ENCODE data around the gene LRRC27.

DNA sequence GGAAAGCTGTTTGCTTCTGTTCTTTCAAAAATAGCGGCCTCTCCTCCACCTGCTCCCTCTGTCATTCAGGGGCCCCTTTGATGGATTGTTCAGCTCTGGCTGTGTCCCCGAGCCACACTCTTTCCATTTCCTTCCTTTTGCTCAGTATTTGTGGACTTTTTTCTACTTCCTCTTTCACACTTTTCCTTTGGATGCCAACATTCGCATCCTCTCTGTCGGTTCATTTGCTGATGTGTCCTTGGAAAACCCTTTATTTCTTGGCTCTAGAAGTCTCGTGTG, 53.3 kb downstream of the LRRC27 start:
- TF ChIP-seq, protein P1, sequence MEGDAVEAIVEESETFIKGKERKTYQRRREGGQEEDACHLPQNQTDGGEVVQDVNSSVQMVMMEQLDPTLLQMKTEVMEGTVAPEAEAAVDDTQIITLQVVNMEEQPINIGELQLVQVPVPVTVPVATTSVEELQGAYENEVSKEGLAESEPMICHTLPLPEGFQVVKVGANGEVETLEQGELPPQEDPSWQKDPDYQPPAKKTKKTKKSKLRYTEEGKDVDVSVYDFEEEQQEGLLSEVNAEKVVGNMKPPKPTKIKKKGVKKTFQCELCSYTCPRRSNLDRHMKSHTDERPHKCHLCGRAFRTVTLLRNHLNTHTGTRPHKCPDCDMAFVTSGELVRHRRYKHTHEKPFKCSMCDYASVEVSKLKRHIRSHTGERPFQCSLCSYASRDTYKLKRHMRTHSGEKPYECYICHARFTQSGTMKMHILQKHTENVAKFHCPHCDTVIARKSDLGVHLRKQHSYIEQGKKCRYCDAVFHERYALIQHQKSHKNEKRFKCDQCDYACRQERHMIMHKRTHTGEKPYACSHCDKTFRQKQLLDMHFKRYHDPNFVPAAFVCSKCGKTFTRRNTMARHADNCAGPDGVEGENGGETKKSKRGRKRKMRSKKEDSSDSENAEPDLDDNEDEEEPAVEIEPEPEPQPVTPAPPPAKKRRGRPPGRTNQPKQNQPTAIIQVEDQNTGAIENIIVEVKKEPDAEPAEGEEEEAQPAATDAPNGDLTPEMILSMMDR (IDR thresholded peaks at IDR 0.05), result no peak
- no peak for TF ChIP-seq POLR2A (IDR thresholded peaks at IDR 0.05)

Data from adrenal gland (tissue), 5 donors.